Stimulated activated naive CD8-positive, alpha-beta T cell treated with anti-CD3 and anti-CD28 coated beads, Interleukin-15, Interleukin-2, amounts not matched to agents 100 U/mL and 50 U/mL, for 24 hours (primary cell): ENCODE results near the gene PNMA6E.

Source experiments
- ATAC-seq: fragments of 150-1000 bp; cut with Tn5 transposase; one replicate; pipeline ENCODE4 v1.10.0; 2021
- DNase-seq: peaks from one replicate; pipeline ENCODE4 v3.0.0; 2021

The PNMA6E gene

DNA sequence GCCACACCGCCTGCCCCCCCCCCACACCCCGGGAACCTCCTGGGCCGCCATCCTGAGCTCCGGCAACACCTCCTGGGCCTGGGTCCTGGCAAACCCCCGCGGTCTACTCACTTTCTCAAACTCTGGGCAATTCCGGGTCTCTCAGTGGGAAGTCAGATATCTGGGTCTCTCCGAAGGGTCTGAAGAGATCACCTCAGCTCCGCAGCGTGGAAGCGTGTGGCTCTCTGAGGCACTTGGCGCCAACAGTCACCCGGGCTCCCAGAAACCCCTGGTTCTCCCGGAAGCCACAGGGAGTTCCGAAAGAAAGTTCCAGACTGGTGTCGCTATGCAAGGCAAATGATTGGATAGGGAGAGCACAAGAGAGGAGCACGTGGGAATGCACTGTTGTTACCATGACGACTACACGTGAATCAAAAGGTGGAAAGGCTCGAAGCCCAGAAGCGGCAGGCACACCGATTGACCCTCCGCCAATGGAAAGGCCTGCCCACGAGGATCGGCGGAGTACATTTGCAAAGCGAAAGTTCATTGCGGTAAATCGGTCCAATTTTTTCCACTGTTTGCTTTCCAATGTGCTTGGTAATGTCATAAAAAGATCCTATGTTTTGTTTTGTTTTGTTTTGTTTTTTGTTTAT lies at the start of gene PNMA6E:
TSS of gene PNMA6E (minus strand) at position 218 of the 632 bp plus-strand sequence. CDS start 2,501 bp downstream, outside the sequence.
- DNase-seq (no peak), ATAC-seq (no peak)

DNA sequence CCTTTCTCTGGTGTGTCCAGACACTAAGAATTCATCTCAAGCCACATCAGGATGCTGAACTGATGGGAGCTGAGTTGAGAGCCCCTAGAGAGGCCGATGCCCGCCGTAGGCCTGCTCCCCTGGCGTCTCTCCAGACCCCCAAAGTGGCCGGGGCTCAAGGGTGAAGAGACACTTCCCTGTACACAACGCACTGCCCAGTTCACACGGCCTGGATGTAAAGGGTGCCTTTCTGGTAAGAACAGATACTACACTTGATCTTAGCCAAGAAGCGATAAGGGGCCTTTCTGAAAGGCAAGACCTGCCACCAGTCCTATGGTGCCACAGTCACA lies 49.8 kb upstream of the PNMA6E start:
- DNase-seq: no peak
- ATAC-seq: no peak

DNA sequence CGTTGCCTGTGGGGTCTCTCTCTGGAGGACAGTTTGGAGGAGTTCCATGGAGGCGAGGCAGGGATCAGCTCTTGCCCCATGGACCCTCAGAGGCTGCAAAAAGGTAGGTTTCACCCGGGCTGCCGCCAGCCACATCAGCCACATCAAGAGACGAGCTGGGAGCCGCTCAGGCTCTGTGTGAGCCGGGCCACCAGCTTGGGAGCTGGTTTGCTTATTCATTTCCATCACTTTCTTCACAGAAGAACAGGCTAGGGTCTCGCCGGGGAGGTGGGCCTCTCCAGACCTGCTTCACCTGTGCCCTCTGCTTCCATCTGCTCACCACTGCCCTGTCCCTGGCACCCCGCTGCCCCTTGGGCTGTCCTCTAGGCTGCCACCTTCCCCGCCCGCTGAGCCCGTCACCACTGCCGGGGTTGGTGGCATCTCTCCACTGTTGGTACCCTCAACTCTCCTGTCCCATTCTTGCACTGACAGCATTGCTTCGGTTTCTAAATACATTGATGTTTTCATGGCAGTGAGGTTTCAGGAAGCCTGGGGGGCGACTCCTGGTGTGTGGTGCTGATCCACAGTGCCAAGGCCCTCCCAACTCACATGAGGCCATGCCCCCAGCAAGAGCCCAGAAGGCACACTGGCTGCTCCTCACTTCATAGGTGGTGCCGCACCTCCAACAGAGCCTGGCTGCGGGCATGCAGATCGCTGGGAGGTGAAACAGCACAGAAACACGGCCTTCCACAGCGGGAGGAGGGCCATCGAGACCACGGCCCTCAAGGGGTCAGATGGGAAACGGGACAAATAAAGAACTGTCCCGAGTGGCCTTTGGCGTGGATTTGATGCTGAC lies 49.2 kb upstream of the PNMA6E start:
- DNase-seq (no peak), ATAC-seq (no peak)

DNA sequence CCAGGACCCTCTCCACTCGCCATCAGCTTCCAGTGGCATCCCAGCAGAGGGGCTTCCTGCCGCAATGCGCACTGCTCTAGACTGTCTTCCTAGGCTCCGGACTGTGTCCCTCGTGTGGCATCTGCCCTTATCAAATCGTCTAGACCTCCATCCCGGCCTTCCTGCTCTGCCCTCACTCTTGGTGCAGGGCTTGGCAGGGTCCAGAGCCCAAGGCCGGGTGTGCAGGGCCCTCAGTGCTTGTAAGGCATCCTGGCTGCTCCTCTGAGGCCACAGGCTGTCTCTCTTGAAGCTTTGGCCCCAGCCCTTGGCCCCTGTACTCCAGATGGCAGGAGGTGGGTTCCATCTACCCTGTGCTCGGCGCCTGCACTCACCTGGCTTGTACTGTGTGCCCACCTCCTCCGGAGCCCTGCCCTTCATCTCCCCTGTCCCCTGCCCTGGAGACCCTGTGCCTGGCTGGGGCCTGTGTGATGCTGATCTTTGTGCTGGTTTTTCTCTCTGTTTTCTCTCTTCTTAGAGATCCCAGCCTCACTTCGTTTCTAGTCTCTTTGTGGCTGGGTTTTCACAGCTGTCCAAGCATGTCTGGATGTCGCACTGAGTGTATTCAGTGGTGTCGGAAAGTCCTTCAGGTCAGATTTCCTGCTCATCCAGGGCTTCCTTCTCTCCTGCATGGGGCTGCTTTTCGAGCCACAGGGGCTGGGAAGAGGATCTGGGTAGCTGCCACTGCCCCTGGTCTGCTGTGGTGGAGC lies 48.4 kb upstream of the PNMA6E start:
- DNase-seq (no peak), ATAC-seq (no peak)

DNA sequence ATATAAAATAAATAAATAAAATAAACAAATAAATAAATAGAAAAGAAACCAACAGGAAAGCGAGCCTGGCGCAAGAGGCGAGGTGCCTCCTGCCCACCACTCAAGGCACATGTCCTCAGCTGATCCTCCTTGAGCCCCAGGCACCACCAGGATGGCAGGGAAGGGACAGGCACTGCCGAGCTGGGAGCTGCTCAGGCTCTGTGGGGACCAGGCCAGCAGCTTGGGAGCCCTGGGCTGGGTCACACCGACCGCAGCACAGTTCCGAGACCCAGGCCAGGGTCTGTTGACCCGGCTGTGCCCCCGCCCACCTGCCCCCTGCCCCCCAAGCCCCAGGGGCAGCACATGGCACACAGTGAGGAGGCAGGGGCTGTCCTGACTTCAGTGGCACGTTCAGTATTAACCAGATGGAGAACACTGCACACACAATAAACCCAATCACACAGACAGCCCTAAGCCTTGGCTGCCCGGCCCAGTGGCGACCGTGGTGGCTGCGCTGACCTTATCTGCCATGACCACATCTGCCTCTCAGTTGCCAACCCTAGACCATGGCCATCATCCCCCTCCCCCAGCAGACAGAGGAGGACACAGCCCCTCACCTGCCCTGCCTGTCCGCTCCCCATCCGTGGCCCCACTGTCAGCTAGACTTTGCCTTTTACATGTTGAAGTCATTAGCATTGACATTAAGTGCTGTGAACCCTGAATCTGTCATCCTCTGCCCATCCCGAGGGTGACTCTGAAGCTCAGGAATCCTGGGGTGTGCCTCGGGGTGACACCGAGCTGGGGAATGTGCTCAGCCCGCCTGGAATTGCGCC lies 47.6 kb upstream of the PNMA6E start:
- DNase-seq (no peak), ATAC-seq (no peak)

DNA sequence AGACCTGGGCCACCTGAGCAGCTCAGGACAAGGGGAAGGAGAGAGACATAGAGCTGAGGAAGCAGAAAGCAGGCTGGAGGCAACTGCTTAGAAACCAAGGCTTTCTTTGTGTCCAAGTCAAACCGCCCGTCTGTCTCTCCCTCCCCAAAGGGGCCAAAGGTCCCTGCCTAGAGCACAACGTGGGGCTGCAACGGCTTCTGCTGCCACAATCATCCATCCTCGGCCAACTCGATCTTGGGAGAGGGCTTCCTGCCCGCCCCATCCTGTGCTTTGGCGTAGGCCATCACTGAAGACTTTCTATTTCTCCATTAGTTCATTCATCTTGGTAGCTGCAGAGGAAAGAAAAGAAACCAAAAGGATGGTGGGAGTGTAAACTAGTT lies 46.4 kb upstream of the PNMA6E start:
- ATAC-seq (no peak), DNase-seq (no peak)

DNA sequence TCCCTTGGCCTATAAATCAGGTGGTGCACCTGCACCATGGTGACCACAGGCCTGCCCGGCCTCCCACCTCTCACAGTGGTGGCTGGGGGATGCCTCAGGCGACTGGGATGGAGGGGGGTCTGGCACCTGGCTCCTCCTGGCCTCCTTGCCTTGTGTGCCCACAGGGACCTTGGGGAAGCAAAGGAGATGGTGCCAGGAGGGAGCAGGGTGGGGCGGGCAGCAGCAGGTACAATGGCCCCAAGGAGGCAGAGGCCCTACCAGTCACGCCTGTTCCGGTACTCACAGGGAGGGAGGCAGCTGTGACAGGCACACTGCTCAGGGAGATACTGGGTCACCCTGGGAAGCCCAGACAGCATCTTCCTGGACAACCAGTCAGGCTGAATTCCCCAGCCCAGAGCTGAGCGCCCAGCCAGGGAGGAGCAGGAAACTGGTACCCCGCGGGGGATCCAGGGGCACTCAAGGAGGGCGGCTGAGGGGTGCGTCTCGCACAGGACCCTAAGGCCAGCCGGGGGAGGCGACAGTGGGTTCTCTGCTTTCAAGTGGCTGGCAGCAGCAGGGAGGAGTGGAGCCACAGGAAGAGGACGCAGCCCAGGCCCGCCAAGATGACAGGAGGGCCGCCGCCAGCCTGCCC lies 45.9 kb upstream of the PNMA6E start:
- DNase-seq (no peak), ATAC-seq (no peak)

DNA sequence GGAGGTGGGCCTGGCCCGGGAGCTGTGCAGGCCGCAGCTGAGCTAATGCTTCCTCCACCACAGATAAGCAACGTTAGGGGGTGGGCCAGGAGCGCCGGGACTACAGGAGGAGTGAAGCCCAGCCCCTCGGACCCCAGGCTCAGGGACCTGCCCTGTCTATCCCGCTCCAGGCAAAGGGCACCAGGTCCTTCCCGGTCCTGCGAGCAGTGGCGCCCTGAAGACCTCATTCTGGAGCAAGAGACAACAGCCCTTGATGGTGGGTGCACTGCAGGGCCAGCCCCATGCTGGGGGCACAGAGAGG lies 45.4 kb upstream of the PNMA6E start:
- ATAC-seq (no peak), DNase-seq (no peak)

DNA sequence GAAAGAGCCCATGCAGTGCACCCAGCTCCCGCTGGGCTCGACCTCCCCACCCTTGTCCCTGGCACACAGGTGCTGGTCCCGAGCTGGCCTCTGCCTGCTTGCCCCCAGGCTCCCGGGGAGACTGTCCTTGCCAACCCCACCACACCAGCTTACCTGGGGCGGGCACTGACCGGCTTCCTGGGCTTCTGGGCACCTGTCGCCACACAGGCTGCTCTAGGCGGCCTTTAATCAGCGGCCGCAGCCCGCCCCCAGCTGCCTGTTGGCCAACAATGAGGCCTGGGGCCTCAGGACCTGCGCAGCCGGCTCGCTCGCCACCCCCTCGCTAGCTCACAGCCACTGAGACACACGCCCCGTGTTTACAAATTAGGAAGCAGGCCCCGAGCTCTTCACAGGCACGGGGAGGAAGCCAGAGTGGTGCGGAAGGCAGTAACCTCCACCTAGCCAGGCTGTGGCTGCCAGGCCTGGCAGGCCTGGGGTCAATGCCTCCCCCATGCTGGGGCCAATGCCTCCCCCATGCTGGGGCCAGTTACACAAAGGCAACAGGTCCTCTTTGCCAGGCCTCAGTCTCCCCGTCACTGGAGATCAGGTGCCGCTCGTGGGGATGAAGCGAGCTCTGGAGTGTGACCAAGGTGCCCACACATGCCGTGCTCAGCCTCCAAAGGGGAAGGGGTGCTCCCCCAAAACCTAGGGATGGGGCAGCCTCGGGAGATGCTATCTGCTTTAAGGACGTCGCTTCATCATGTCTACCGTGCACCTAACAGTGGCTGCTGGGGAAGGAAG lies 44.9 kb upstream of the PNMA6E start, which contains the start of gene TREX2:
TSS of gene TREX2 (minus strand) at position 201 of the 780 bp plus-strand sequence. CDS start 626 bp downstream, outside the sequence.
- DNase-seq (no peak), ATAC-seq (no peak)

DNA sequence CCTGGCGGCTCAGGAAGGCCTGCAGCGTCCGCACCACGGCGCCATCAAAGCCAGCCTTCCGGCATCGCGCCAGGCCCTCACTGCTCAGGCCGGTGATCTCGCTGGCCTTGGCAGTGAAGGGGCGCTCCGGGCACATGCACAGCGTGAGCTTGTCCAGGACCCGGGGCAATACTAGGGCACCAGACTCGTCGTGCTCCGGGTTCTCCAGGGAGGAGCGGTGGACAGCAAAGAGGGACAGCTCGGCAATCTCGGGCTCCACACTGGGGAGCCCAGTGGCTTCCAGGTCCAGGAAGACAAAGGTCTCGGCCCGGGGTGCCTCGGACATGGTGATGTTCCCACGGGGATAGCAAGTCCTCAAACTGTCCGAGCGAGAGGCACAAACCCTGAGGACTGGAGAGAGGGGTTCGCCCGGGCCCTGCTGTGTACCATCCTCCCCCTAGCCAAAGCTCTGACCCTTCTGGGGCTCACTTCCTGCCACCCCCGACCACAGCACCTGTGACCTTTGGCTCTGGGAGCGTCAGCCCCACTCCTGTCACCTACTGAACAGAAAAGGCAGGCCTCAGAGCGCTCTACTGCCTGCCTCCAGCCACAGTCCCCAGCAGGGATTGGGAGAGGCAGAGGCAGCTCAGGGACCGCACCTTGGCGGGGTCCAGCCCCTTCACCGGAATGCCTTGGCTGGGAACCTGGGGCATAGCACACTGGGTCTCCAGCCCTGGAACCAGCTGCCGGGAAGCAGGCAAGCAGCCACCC lies 44.1 kb upstream of the PNMA6E start:
- no peak for DNase-seq
- no peak for ATAC-seq

DNA sequence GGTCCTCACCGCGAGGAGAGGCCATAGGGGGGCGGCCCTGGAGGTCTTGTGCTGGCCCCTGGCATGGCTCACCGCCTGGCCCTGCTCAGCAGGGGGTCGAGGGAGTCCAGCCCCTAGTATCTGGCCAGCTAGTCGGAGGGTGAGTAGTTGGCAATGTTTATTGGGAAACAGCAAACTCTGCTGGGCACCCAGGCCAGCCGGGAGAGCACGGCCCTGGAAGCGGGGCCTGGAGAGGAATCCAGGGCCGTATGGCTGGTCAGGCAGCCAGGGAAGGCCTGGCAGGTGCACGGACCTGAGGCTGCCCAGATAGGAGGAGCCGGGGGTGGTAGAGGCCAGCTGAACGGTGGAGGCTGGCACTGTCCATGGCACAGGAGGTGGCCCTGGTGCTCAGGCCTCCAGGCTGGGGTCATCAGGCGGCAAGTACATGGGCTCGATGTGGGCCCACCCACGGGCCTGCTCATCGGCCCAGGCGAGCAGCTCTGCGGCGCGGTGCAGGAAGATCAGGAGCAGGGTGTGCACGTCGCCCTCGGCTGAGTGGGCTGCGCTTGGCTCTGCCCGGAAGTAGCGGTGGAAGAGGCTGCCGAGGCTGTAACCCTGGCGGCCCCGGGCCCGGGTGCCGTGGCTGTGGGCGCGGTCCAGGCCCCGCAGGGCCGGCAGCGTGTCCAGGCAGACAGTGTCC lies 43.3 kb upstream of the PNMA6E start:
- no peak for DNase-seq

DNA sequence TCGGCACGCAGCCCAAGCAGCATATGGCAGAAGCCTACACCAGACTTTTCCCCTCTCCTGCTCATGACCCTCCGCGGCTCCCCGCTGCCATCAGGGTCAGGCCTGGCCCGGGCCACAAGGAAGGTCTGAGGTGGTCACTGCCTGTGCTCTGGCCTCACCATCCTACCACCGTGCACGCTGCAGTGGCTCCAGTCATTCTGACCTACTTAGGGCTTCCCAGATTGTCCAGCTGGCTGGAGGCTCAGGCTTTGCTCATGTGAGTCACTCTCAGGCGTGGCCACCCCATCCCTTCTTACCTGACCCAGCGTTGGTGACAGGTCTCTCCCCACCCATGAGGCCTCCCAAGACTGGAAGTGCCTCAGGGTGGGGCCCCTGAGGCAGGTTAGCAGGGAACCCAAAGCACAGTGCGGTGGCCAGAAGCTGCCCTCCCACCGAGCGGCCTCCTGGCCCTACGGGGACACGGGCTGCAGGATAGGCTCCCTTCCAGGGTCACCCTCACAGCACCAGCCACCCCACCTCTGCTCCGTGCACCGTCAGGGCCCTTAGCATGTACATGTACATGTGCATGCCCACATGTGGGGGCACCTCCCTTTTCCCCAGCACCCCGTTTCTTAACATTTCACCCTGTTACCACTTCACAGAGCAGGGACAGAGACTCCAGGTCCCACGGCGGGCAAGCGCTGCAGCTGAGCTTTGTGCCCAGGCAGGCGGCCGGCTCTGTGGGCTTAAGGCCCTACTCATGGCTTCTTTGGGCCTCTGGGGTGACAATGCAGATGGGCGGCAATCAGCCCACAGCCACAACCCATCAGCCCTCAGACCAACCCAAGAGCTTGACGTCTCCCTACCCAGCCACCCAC lies 42.6 kb upstream of the PNMA6E start:
- ATAC-seq (no peak), DNase-seq (no peak)

More for the DNA sequence above, 43.3 kb upstream of the PNMA6E start:
- no peak for ATAC-seq

DNA sequence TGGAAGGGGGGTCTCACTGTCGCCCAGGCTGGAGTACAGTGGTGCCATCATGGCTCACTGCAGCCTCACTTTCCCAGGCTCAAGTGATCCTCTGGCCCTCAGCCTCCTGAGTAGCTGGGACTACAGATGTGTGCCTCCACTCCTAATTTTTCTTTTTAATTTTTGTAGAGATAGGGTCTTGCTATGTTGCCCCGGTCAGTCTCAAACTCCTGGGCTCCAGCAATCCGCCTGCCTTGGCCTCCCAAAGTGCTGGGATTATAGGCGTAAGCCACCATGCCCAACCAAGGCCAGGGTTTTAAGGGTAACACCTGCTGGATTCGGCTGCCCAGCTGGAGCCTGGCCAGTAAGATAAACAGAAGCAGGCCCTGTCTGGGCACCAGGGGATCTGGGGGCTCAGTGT lies 41.3 kb upstream of the PNMA6E start:
- DNase-seq (no peak), ATAC-seq (no peak)

DNA sequence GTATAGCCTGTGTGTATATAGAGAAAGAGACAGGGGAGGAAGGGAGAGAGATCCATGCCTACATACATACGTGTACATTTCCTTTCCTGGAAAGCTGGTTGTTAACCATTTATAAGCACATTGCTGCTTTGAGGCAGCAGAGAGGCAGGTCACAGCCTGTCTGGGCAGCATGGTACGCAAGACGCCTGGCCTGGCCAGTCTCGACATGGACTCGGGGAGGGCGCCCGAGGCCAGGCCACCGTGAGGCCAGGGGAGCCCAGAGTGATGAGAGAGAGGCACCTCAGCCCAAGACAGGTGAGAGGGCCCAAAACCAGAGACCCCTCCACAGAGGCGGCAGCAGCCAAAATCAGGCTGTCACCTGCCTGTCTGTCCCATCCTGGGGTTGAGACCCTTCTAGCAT lies 40.8 kb upstream of the PNMA6E start:
- DNase-seq (no peak), ATAC-seq (no peak)

DNA sequence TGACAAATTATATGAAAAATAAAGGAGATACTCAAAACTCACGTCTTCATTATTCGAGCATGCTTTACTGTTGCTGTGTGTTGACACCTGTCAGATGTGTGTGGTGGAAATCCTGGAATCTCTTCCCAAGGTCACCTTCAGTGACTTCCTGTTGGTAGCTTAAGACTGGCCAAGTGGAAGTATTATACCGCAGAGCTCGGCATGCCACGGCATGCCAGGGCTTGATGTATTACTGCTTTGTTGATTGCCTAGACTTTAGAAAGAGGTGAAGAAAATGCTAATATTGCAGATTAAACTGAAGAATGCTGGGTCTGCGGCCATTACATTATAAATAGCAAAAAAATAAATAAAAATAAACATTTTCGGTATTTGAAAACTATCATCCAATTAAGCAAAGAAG lies 40.1 kb upstream of the PNMA6E start:
- ATAC-seq: no peak
- no peak for DNase-seq

DNA sequence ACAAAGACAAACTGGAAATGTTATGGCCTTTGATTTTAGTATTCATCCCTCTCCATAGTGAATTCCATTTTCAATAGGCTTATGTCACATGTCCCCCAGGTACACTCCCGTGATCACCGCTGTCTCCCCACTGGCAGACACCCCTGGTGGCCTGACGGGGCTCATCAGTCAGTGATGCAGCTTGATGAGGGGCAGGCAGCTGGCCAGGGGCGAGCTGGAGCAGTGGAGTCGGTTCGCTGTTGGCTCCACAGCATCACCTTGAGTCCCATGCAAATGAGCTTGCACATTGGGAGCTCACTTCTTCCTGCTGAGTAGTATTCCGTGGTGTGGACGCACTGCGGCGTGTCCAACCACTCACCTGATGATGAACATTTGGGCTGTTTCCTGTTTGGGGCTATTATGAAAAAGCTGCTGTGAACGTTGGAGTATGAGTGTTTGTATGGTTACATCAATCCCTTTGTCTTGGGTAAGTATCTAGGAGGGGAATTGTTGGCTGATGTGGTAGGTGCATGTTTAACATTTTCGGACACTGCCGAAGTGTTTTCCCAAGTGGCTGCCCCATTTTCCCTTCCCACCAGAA lies 39.5 kb upstream of the PNMA6E start:
- ATAC-seq (no peak), DNase-seq (no peak)

DNA sequence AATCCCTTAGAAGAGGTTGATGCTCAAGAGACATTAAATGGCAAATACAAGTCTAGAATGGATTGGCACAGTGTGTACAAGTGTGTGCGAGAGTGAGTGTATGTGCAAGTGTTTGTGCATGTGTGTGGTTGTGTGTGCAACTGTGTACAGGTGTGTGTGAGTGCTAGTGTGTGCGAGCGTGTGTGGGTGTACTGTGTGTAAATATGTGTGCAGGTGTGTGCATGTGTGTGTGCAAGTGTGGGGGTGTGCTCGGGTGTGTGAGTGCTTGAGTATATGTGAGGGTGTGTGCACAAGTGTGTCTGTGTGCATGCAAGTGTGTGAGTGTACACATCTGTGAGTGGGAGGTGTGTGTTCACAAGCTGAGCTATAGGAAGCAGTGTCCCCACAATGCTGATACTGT lies 38.8 kb upstream of the PNMA6E start:
- DNase-seq (no peak), ATAC-seq (no peak)

DNA sequence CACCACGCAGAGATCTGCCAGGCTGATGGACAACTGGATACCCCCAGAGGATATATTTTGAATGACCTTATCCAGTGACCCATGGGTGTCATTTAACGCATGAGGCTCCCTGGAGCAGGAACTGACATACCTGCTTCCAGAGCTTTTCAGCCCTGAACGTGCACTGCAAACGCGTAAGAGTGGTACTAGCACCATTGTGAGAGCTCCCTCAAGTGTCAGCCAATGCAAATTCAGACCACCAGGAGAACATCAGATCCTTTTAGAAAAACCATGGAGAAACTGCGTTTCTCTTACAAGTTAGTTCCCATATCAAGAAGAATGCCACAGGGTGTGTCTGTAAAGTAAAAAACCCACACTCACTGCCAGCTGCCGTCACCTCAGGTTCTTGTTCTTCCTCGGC lies 37.4 kb upstream of the PNMA6E start:
- ATAC-seq (no peak), DNase-seq (no peak)

DNA sequence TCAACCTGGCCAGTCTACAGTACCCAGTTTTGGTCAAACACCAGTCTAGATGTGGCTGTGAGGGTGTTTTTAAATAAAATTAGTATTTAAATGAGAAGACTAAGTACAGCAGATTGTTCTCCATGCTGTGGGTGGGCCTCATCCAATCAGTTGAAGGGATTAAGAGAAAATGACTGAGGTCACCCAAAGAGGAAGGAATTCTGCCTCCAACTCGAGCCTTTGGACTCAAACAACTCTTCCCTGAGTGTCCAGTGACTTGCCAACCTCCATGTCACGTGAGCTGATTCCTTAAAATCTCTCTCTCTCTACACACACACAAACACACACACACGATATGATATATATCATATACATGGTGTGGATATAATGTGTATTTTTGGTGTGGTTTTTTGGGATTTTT lies 34.7 kb upstream of the PNMA6E start:
- no peak for DNase-seq
- ATAC-seq: no peak
